PFSK-1 (cell line): ENCODE data around the gene H2BK1.

ENCODE experiments used
- POLR2AphosphoS5 ChIP-seq: IDR thresholded peaks from 2 replicates; pipeline ENCODE4 v1.6.1; 2012; ENCODE audit warnings: low read depth, mild to moderate bottlenecking, control low read depth, low read length, moderate library complexity
- SIN3A ChIP-seq: IDR thresholded peaks from 2 replicates; pipeline ENCODE4 v1.6.1; 2012; ENCODE audit warnings: mild to moderate bottlenecking, low read length, moderate library complexity, borderline replicate concordance; ENCODE audit not compliant: insufficient read depth

- TF ChIP-seq SIN3A (no peak), POLR2AphosphoS5 (no peak)
Measured at GRCh38 chr7:151247611-151248345, 37.5 kb upstream of the H2BK1 start.
